HepG2 (cell line): ENCODE data around the gene BTBD3. TPM values are rescaled to one million over a fixed set of nuclear protein-coding genes. Genes with fewer than 3 reads are reported as not detected.

Source experiments
- CBX5 ChIP-seq: sonication (generic); formaldehyde crosslinking; IDR thresholded peaks from 2 replicates; pipeline ENCODE4 v1.4.0; 2020; ENCODE audit warnings: missing genetic modification reagents, borderline replicate concordance
- FOXA3 ChIP-seq: IDR thresholded peaks from 2 replicates; pipeline ENCODE4 v1.6.1; 2016; ENCODE audit warnings: missing genetic modification reagents, missing compliant biosample characterization
- GTF2F1 ChIP-seq: fragments of 150-350 bp; IDR thresholded peaks from 2 replicates; pipeline ENCODE4 v1.6.1; 2014; ENCODE audit warnings: low read length
- HOXA3 ChIP-seq: sonication (generic); formaldehyde crosslinking; IDR thresholded peaks from 2 replicates; pipeline ENCODE4 v1.5.0; 2020; ENCODE audit warnings: missing genetic modification reagents
- NR1H2 ChIP-seq: sonication (generic); formaldehyde crosslinking; IDR thresholded peaks from 2 replicates; pipeline ENCODE4 v1.8.1; 2022; ENCODE audit warnings: low read depth, missing genetic modification reagents, borderline replicate concordance
- PTBP1 ChIP-seq: fragments of 200-400 bp; formaldehyde crosslinking; IDR thresholded peaks from 2 replicates; pipeline ENCODE4 v1.6.1; 2018; ENCODE audit warnings: low read length, low read depth; ENCODE audit not compliant: poor library complexity, severe bottlenecking
- SMAD9 ChIP-seq: sonication (generic); formaldehyde crosslinking; IDR thresholded peaks from 2 replicates; pipeline ENCODE4 v1.5.1; 2020; ENCODE audit warnings: mild to moderate bottlenecking, missing genetic modification reagents
- SMARCE1 ChIP-seq: fragments of 450-650 bp; IDR thresholded peaks from 2 replicates; pipeline ENCODE4 v1.6.1; 2017; ENCODE audit warnings: borderline replicate concordance
- SRF ChIP-seq: IDR thresholded peaks from 2 replicates; pipeline ENCODE4 v1.6.1; 2011; ENCODE audit warnings: mild to moderate bottlenecking, low read depth, low read length, moderate library complexity
- SRSF4 ChIP-seq: fragments of 200-400 bp; formaldehyde crosslinking; IDR thresholded peaks from one replicate; pipeline ENCODE4 v1.6.1; 2018; ENCODE audit warnings: mild to moderate bottlenecking, low read depth, low read length, moderate library complexity; ENCODE audit not compliant: poor library complexity, severe bottlenecking
- YEATS4 ChIP-seq: sonication (generic); formaldehyde crosslinking; IDR thresholded peaks from 2 replicates; pipeline ENCODE4 v1.4.0; 2020; ENCODE audit warnings: missing genetic modification reagents, borderline replicate concordance
- ZHX2 ChIP-seq, 2 experiments: sonication (generic) in 1 of 2; formaldehyde crosslinking in 1 of 2; IDR thresholded peaks; 2 replicates each; pipeline versions ENCODE4 v1.6.1 to v1.9.0; 2014 to 2022; ENCODE audit warnings: antibody characterized with exemption in 1 of 2, borderline replicate concordance in 1 of 2, inconsistent platforms in 1 of 2, low read depth in 1 of 2, missing genetic modification reagents in 1 of 2
- ZNF512 ChIP-seq: sonication (generic); formaldehyde crosslinking; IDR thresholded peaks from 2 replicates; pipeline ENCODE4 v1.4.0; 2020; ENCODE audit warnings: mild to moderate bottlenecking, missing genetic modification reagents
- ZNF550 ChIP-seq: sonication (generic); formaldehyde crosslinking; IDR thresholded peaks from 2 replicates; pipeline ENCODE4 v1.4.0; 2020; ENCODE audit warnings: mild to moderate bottlenecking, missing genetic modification reagents, borderline replicate concordance
- ZNF572 ChIP-seq: sonication (generic); formaldehyde crosslinking; IDR thresholded peaks from 2 replicates; pipeline ENCODE4 v1.5.1; 2020; ENCODE audit warnings: mild to moderate bottlenecking, missing genetic modification reagents
- ZNF605 ChIP-seq: sonication (generic); formaldehyde crosslinking; IDR thresholded peaks from 2 replicates; pipeline ENCODE4 v1.8.0; 2022; ENCODE audit warnings: mild to moderate bottlenecking, missing genetic modification reagents
- ZNF761 ChIP-seq: sonication (generic); formaldehyde crosslinking; conservative IDR thresholded peaks from 2 replicates; pipeline ENCODE4 v1.4.0; 2020; ENCODE audit warnings: mild to moderate bottlenecking, missing genetic modification reagents
- polyA plus RNA-seq, 8 experiments: library from polyadenylated mRNA; depleted of rRNA in 3 of 8; stranded (reverse) in 7 of 8; unstranded in 1 of 8; fragments of >200 nt; fragmentation: Illumina TruSeq in 4 of 8; extraction: Trizol in 4 of 8; gene quantifications; 2 replicates each; pipeline versions ENCODE4 v1.2.1 to v1.2.3, GENCODE V29; 2011 to 2016; ENCODE audit warnings: low read depth in 4 of 8, missing spikeins in 1 of 8, mixed read lengths in 1 of 8; ENCODE audit not compliant: insufficient read depth in 1 of 8
- total RNA-seq, 5 experiments: library from RNA; depleted of rRNA; stranded (reverse); fragments of >200 nt; fragmentation: Illumina TruSeq; extraction: Trizol; gene quantifications; 2 replicates each; pipeline ENCODE4 v1.2.3, GENCODE V29; 2016; ENCODE audit warnings: low read depth in 1 of 5
- TF ChIP-seq, protein P1 (sequence below): sonication (generic); formaldehyde crosslinking; IDR thresholded peaks from 2 replicates; pipeline ENCODE4 v1.4.0; 2020; ENCODE audit warnings: mild to moderate bottlenecking, missing genetic modification reagents

Gene BTBD3
- total and polyA plus RNA-seq, 2 of the 13 experiments (the other 11 are each of a cell fraction or from before 2014, with no cell fraction given): 32.2 to 41.8 TPM

GRCh38 chr20:11891776-11892545, 25.7 kb upstream of the BTBD3 start (continued):
- no peak for TF ChIP-seq YEATS4
- TF ChIP-seq ZHX2 (IDR thresholded peaks at IDR 0.05; ENCODE audit: low read depth): no peak
- TF ChIP-seq ZHX2 (CRISPR knock-in tag; IDR thresholded peaks at IDR 0.05; ENCODE audit: borderline replicate concordance): 0 out of 2 replicates have a peak, but pooled peaks have one; percentile 57
- TF ChIP-seq CBX5 (CRISPR knock-in tag): no peak
- no peak for TF ChIP-seq ZNF761 (CRISPR knock-in tag)
- no peak; the same call in 1 of the 2 replicates for TF ChIP-seq FOXA3 (CRISPR knock-in tag)
- TF ChIP-seq ZNF550 (CRISPR knock-in tag): no peak
- no peak for TF ChIP-seq SRSF4
- no peak for TF ChIP-seq SMAD9 (CRISPR knock-in tag)
- 0 out of 2 replicates have a peak, but pooled peaks have one; percentile 41 for TF ChIP-seq ZNF605 (CRISPR knock-in tag)
- TF ChIP-seq ZNF572 (CRISPR knock-in tag): no peak
- no peak for TF ChIP-seq SRF
- TF ChIP-seq GTF2F1: no peak
- TF ChIP-seq NR1H2 (CRISPR knock-in tag): no peak
- TF ChIP-seq ZNF512: no peak
- TF ChIP-seq HOXA3: peak; percentile 21; the same call in 1 of the 2 replicates
- no peak for TF ChIP-seq SMARCE1
- TF ChIP-seq, protein P1, sequence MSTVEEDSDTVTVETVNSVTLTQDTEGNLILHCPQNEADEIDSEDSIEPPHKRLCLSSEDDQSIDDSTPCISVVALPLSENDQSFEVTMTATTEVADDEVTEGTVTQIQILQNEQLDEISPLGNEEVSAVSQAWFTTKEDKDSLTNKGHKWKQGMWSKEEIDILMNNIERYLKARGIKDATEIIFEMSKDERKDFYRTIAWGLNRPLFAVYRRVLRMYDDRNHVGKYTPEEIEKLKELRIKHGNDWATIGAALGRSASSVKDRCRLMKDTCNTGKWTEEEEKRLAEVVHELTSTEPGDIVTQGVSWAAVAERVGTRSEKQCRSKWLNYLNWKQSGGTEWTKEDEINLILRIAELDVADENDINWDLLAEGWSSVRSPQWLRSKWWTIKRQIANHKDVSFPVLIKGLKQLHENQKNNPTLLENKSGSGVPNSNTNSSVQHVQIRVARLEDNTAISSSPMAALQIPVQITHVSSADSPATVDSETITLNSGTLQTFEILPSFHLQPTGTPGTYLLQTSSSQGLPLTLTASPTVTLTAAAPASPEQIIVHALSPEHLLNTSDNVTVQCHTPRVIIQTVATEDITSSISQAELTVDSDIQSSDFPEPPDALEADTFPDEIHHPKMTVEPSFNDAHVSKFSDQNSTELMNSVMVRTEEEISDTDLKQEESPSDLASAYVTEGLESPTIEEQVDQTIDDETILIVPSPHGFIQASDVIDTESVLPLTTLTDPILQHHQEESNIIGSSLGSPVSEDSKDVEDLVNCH (CRISPR knock-in tag): no peak
- TF ChIP-seq PTBP1: no peak
